NCI-H2171 treated with DMSO at 0.1 percent for 48 hours (cell line): ENCODE results near the gene OR51S1.
A peak's percentile ranks its signal among the peaks of the same experiment; 100 is the strongest.
"Not testable (repeated sequence)": the region's sequence is repeated elsewhere in the genome, so short reads cannot be mapped to it uniquely, and the experiment has no call there.

Source experiments
- DNase-seq: peaks from one replicate; lab custom pipeline; 2025; lab: John Stamatoyannopoulos, UW

OR51S1 gene, protein sequence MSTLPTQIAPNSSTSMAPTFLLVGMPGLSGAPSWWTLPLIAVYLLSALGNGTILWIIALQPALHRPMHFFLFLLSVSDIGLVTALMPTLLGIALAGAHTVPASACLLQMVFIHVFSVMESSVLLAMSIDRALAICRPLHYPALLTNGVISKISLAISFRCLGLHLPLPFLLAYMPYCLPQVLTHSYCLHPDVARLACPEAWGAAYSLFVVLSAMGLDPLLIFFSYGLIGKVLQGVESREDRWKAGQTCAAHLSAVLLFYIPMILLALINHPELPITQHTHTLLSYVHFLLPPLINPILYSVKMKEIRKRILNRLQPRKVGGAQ

DNA sequence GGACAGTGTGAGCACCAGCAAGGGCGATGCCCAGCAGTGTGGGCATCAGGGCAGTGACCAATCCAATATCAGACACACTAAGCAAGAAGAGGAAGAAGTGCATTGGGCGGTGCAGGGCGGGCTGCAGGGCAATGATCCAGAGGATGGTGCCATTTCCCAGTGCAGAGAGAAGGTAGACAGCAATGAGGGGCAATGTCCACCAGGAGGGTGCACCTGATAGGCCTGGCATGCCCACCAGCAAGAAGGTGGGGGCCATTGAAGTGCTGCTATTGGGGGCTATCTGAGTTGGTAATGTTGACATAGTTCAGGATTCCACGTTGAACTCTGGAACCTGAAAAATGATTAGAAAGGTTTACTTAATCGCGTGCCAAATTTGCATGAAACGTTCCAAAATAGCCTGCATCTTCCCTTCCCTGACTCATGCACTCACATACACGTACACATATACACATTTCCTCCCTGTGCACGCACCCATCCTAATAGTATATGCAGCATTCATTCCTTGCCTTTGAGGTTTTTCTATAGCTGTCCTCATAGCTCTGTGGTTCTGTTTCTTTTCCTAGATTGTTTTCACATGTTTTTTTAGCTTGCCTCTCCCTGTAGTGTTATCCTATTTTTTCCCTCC is at the start of gene OR51S1:
Gene OR51S1, minus strand, starts transcription at position 301 of the 625 bp plus-strand sequence. Its CDS starts 0 bp downstream, at position 301.
- DNase-seq: no peak

DNA sequence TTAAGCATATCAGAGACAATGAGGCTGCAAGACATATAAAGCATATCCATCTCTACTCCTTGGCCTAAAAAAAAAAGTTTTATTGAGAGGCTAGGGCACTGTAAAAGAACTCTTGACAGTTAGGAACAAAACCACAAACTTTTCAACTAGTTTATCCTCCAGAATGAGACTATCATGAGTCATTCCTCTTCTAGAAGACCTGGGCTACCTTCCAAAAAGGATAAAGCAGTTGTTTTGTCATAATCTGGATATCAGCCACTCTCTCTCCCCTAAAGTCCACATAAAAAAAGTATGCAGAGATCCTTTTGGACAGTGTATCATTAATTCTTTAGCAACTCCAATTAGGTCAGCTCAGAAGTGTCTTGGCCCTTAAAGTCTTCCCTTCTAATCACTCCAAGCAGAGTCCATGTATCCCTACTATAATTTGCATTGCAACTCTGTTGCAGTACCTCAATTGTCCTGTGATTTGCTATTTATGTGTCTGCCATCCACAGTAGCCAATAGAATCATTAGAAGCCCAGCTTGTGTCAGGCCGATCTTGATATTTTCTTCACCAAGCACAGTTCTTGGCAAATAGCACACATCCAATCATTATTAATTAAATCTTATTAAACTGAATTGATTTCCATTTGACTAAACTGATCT is 43.1 kb upstream of the OR51S1 start:
- DNase-seq: peak; percentile 0

DNA sequence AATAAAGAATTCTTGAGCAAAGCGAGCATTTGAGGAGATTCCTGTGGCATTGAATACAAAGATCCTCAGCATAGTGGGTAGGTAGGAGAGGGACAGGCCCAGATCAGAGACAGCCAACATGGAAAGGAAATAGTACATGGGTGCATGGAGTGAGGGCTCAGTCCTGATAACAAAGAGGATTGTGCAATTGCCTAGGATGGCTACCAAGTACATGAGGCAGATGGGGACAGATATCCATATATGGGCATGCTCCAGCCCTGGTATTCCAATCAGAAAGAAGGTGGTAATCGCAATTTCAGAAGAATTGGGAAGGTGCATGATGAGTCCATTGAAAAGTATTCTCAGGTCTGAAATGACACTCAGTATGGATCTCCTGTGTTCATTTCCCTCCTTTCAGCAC is 41.3 kb upstream of the OR51S1 start:
- DNase-seq: no peak

DNA sequence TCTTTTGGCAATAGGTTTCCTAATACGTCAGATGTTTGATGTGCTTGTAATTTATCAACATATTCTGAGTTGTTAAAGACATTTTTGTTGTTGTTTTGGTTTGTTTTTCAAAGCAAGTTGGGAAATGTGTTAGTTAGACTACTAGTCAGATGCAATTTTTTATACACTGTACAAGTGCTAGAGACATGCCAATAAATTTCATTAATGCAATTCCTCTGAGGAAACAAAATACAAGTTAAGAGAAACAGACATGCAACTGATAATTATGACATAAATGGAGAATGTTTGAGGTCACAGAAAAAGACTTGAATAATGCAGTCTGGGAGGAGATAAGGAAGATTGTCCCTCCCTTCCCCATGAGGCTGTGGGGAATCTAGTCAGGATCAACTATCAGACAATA is 38.6 kb upstream of the OR51S1 start:
- no peak for DNase-seq

DNA sequence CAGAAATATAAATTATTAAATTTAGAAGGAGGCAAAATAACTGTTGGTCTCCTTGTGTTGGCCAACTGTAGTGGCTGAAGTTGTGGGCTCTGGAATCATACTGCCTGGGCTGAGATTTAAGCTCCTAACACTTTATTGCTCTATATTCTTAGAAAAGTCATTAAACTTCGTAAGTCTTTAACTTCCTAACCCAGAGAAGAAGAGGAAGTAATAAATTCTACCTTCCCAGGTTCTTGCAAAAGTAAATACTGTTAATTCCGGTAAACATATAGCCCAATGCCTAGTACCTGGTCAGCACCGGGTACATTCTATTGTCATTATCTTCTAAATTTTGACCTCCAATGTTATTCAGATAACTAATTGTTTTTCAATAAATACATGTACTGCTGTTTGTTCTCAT is 37.2 kb upstream of the OR51S1 start:
- DNase-seq: no peak

DNA sequence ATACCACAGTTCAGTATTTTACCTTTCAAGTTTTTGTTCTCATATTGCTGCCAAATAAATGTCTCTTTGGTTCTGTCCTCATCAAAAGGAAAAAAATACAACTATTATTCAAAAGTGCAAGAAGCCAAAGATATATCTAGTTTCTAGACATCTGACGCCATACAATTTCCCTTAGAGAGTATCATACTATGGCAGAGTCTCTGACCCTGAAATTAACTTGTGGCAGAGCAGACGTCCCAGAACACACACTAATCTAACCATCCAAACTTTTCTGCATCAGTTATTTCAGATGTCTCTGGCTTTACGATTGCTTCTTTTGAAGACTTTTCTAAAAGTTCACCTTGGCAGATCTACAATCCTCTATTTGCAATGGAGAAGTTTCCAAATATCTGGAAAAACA is 35.4 kb upstream of the OR51S1 start:
- no peak for DNase-seq

DNA sequence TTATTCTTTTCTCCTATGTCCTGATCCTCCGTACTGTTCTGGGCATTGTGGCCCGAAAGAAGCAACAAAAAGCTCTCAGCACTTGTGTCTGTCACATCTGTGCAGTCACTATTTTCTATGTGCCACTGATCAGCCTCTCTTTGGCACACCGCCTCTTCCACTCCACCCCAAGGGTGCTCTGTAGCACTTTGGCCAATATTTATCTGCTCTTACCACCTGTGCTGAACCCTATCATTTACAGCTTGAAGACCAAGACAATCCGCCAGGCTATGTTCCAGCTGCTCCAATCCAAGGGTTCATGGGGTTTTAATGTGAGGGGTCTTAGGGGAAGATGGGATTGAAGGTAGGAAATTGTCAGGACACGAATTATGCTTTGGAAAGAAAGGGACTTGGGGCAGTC is 33.5 kb upstream of the OR51S1 start:
- no peak for DNase-seq

DNA sequence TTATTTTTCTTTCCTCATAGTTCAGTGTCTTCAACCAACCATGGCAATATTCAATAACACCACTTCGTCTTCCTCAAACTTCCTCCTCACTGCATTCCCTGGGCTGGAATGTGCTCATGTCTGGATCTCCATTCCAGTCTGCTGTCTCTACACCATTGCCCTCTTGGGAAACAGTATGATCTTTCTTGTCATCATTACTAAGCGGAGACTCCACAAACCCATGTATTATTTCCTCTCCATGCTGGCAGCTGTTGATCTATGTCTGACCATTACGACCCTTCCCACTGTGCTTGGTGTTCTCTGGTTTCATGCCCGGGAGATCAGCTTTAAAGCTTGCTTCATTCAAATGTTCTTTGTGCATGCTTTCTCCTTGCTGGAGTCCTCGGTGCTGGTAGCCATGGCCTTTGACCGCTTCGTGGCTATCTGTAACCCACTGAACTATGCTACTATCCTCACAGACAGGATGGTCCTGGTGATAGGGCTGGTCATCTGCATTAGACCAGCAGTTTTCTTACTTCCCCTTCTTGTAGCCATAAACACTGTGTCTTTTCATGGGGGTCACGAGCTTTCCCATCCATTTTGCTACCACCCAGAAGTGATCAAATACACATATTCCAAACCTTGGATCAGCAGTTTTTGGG is 33.0 kb upstream of the OR51S1 start, which contains the start of gene OR51T1:
Gene OR51T1, plus strand, starts transcription at position 41 of the 641 bp plus-strand sequence. Its CDS starts 0 bp downstream, at position 41.
- DNase-seq: no peak

DNA sequence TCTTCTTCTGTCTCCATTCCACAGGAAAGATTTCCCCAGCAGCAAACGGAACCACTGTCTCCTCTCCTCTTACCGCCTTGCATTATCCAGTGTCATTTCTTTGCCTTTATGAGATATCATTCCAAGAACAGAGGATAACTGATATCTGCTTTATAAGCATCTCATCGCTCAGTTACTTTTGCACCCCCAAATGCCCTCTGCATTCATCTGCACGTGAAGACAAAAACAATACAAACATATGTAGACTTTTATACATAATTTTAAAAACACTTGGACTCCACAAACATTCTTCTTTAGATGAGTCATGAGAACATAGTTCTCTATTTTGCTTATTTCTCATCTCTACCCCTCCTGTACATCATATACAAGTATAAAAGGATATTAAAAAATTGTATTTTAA is 32.2 kb upstream of the OR51S1 start:
- DNase-seq: no peak

DNA sequence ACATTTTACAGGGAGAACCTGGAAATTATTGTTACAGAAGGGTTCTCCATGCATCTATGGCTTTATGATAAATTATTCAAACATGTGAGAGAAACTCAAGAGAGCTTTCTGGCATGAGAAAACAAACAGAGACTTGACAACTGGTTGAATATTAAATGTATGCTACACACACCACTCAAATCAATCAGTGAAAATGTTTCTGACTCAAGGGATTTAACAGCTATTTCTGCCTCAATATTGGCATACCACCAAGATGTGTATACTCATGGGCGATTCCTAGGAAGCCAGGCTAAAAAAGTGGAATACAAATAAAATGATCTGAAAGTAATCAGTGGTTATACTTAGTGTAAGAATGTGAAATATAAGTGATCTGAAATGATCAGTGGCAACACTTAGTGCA is 16.8 kb upstream of the OR51S1 start:
- no peak for DNase-seq

DNA sequence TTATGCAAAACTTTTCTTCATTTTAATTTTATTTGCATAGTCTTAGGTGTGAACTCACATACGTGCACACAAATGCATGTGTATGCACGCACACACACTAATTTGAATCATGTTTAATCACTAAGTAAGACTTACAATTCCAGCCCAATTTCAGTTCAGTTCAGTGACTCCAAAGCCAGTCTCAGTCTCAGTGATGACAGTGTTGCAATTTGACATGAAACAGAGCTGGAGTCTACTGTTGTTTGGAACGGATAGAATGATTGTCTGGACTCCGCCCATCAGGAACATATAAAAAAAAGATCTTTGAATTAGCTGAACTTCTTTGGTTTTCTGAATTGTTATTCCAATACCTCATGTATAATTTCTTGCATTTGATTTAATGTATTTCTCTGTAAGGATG is 14.9 kb upstream of the OR51S1 start:
- no peak for DNase-seq

DNA sequence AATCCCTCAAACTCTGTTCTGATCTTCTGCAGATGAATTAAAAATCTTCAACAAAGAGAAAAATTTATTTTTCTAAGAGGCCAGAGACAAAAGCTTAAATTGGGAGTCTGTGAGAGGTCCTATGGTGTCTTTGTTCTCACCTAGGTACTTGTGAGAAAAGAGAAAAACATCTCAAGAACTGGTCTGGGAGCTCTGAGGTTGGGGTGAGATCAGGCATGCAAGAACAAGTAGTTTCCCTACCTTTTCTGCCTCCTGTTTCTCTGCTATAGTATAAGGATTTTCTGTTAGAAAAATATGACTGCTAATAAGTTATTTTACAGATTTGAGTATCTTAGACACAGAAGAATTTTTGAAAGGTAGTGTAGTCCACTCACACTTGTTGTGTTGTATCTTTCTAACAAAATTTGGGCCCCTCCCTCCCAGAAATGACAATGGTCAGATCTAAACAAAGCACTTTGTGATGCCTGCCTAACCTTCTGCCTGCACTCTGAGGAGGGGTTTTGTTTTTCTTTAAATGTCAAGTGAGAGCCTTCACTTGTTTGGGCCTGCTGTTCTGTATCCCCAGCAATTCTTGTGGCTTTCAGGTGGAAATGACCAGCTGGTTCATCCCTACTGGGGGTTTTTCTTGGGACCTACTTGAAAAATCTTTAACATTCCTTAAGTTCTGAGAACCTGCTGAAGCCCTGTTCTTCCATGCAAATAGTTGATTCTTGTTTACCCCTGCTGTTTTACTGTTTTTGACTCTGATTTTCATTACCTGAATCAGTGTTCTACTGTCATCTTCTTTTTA is 13.6 kb upstream of the OR51S1 start:
- DNase-seq: no peak

DNA sequence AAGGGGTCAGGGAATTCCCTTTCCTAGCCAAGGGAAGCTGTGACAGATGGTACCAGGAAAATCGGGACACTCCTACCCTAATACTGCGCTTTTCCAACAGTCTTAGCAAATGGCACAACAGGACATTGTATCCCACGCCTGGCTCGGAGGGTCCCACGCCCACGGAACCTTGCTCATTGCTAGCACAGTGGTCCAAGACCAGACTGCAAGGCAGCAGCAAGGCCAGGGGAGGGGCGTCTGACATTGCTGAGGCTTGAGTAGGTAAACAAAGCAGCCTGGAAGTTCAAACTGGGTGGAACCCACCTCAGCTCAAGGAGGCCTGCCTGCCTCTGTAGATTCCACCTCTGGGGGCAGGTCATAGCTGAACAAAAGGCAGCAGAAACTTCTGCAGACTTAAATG is 5.3 kb upstream of the OR51S1 start:
- not testable (repeated sequence) for DNase-seq

DNA sequence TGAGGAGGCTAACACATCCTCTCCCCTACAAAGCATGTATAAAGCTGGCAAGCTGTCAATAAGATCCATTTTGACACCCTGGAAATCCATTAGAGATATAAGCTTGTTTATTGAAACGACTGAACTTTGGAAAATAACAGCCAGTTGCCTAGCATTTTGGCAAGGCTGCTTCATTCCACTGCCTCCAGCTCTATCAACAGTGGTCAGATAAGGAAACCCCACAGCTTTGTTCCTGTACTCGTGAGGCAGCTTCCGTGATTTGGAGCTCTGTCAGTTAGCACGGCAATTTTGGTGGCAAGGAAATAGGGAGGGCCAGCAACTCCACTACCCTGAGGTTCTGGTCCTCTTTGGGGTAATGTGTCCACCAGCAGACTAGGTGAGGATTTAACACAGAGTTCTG is 2.0 kb upstream of the OR51S1 start:
- DNase-seq: no peak

DNA sequence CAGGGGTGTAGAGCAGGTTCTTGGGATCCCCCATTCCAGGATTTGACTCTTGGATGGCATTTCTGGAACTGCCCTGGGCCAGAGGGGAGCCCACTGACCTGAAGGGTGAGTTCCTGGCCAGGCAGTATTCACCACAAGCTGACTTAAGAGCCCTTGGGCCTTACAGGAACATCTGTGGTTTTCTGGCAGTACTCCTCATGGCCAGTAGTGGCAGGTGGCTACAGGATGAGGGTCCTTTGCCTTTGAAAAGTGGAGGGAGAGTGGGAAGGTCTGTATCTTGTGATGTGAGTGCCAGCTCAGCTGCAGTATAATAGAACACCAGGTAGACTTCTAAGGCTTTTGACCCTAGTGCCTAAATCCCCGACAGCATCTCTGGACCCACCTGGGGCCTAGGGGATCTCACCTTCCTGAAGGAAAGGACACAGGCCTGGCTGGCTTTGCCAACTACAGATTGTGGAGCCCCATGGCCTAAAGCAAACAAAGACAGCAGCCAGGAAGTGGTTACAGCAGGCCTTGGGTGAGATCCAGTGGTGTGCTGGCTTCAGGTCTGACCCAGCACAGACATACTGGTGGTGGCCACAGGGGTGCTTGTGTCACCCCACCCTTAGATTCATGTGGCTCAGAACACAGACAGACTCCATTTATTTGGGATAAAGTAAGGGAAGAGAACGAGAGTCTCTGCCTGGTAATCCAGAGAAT is 9.0 kb downstream of the OR51S1 start:
- DNase-seq: no peak

DNA sequence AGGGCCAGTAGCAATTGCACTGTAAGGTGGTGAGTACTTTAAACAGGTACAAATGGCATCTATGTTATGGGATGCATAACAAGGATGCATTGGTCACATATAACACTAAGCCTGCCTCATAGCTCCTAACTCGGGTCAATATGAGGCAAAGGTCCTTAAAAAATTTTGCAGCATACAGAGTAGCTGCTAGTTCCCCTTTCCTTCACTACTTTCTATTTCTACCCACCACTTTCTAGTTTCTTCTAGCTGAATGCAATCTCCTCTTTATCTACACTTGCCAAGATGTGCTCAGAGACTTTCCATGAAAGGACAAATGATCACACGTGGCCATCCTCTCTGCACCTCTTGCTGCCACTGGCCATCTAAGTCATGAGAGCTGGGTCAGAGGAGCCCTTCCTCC is 18.1 kb downstream of the OR51S1 start:
- DNase-seq: no peak

DNA sequence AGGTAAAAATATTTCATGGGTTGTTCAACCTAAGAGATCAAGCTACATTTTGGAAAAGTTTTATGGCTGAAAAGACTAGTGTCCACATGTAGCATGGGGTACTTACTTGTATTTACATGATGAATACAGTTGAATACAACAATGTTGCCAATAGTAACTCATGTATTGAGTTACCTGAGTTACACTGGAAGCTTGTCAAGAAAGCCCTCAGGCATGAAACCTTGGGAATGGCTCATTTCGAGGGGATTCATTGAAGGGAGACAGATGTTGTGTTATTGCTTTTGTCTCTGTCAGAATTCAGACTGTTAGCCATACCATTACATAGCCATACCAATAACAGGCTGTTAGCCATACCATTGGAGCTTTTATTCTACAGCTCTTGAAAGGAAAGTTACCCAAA is 18.7 kb downstream of the OR51S1 start:
- DNase-seq: no peak

DNA sequence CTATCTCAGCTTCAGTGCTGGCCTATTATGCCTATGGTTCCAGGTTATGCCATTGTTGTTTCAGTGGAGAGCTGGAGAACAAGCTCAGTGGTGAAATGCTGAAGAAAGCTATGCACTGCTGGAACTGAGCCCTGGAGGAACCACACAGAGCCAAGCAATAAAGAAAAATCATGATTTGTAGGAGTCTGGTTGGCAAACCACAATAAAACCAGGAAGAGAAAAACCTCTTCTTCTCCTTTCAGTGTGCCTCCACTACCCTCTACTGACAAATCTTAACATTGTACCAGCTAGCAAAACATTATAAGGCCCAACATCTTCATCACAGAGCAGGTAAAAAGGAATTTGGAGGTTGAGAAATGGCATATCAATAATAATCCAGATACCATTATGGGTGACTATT is 22.6 kb downstream of the OR51S1 start:
- DNase-seq: no peak

DNA sequence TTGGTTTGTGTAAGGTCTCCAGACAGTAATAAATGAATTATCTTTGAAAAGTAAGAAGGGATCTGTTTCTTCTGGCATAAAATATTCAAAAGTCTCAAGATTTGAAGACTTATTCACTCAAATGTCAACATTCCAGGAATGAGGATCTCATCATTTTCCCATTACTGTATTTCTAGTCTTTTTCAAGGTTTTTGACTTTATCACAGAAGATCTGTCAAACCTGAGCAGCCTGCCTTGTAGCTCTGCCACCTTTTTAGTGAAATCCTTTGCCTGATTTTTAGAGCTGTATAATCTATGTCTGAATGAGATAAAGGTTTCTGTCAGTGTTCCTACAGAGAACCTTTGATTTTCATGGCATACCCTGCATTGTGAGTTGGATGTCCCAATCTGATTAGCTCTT is 23.9 kb downstream of the OR51S1 start:
- DNase-seq: no peak

DNA sequence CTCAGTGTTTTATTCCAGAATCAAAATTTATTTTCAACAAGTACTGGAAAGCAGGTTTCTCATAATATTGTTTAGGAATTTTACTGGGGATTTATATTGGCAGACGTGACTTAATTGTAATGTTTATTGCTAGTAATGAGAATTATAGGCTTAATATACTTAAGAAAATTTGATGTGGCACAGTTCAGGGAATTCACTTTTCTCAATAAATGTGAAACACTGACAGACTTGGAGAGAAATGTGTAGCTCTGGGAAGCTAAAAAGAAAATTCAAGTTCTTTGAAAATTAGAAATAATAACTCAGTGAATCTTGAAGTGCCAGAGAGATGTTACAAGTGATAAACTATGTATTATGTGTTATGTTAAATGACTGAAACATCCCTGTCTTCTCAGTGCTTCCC is 28.0 kb downstream of the OR51S1 start, which contains the start of gene OR51F2:
Gene OR51F2, plus strand, starts transcription at position 301 of the 400 bp plus-strand sequence. CDS start 101 bp downstream, outside the sequence.
- DNase-seq: no peak

DNA sequence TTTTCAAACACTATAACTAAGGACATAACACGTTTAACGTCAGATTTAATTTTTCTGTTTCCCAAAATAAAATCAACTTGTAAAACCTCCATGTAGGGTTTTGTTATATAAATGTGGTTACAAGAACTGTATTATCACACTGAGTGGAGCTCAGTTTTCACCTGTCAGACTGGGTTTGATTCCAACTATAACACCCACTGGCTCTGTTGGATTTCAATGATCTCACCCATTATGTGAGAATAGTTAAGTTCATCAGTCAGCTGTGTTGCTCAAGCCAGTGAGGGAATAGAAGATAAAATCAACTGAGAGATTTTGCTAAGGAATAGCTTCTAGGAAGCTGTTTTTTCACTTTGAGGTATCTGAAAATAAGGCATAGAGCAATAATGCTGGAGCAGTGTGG is 39.8 kb downstream of the OR51S1 start:
- DNase-seq: no peak
